Smooth muscle cell (in vitro differentiated cells): ENCODE measurements around the gene LRRFIP2. TPM values are rescaled to one million over a fixed set of nuclear protein-coding genes. Genes with fewer than 3 reads are reported as not detected.

Source experiments
- DNase-seq: peaks from one replicate; lab custom pipeline; 2025; ENCODE audit not compliant: unreplicated experiment; lab: John Stamatoyannopoulos, UW
- H2AFZ ChIP-seq: fragments of 200-600 bp; sonication (generic); 2 replicates; pipeline ENCODE4 v1.6.0; 2016; ENCODE audit warnings: antibody characterized with exemption, low read depth, mild to moderate bottlenecking
- H3F3A ChIP-seq: fragments of 200-600 bp; sonication (generic); 2 replicates; pipeline ENCODE4 v1.6.0; 2017; ENCODE audit warnings: antibody characterized with exemption, low read depth
- H3K27ac ChIP-seq: fragments of 200-600 bp; sonication (generic); 2 replicates; pipeline ENCODE4 v1.5.1; 2016; ENCODE audit warnings: low read depth, mild to moderate bottlenecking
- H3K27me3 ChIP-seq: fragments of 200-600 bp; sonication (generic); 2 replicates; pipeline ENCODE4 v1.6.1; 2016; ENCODE audit warnings: low read depth, mild to moderate bottlenecking
- H3K36me3 ChIP-seq: fragments of 200-600 bp; sonication (generic); 2 replicates; pipeline ENCODE4 v1.5.1; 2016; ENCODE audit warnings: low read depth
- H3K4me1 ChIP-seq: fragments of 200-600 bp; sonication (generic); 2 replicates; pipeline ENCODE4 v1.5.1; 2016; ENCODE audit warnings: low read depth
- H3K4me2 ChIP-seq: fragments of 200-600 bp; sonication (generic); 2 replicates; pipeline ENCODE4 v1.6.0; 2016; ENCODE audit warnings: mild to moderate bottlenecking
- H3K4me3 ChIP-seq: fragments of 200-600 bp; sonication (generic); 2 replicates; pipeline ENCODE4 v1.5.1; 2016; ENCODE audit warnings: mild to moderate bottlenecking
- H3K79me2 ChIP-seq: fragments of 200-600 bp; sonication (generic); 2 replicates; pipeline ENCODE4 v1.6.0; 2016; ENCODE audit warnings: low read depth, mild to moderate bottlenecking
- H3K9ac ChIP-seq: fragments of 200-600 bp; sonication (generic); 2 replicates; pipeline ENCODE4 v1.6.0; 2016; ENCODE audit warnings: low read depth
- H3K9me3 ChIP-seq: fragments of 200-600 bp; sonication (generic); replicated peaks from 2 replicates; pipeline ENCODE4 v1.5.1; 2016; ENCODE audit warnings: low read depth
- H4K20me1 ChIP-seq: fragments of 200-600 bp; sonication (generic); 2 replicates; pipeline ENCODE4 v1.6.0; 2016; ENCODE audit warnings: low read depth
- CTCF ChIP-seq: fragments of 200-600 bp; sonication (generic); IDR thresholded peaks from 2 replicates; pipeline ENCODE4 v1.5.1; 2017; ENCODE audit warnings: borderline replicate concordance, mild to moderate bottlenecking, antibody characterized with exemption; ENCODE audit not compliant: insufficient read depth, poor library complexity, severe bottlenecking
- WGBS: methylation state at CpG from one replicate; pipeline ENCODE4 v1.1.7; 2016; ENCODE audit warnings: low lambda C conversion rate; 5-methylcytosine and 5-hydroxymethylcytosine counted together
- polyA plus RNA-seq: library from polyadenylated mRNA; unstranded; fragments of >200 nt; fragmentation: Nextera tagmentation; extraction: Ambion mirVana; gene quantifications from 2 replicates; pipeline ENCODE4 v1.2.1, GENCODE V29; 2016
- total RNA-seq: library from RNA; depleted of rRNA; stranded (reverse); fragments of >200 nt; gene quantifications from 2 replicates; pipeline ENCODE4 v1.2.3, GENCODE V29; 2014

The LRRFIP2 gene
- total and polyA plus RNA-seq, 2 experiments from 2014 or later = 25.6 to 34.6 TPM

GRCh38 chr3:37136067-37136466, 38.3 kb downstream of the LRRFIP2 start:
- no peak for DNase-seq
- Histone ChIP-seq H3K4me1 (peaks cover 20% of the 10 kb centered on the region), H3K9ac (no peak overlapping the region), H3K4me3 (no peak overlapping the region), H3K9me3 (no peaks in the 10 kb centered on the region), H3K36me3 (no peaks in the 10 kb centered on the region), H3K79me2 (peaks cover 7% of the 10 kb centered on the region), H4K20me1 (peaks cover 28% of the 10 kb centered on the region), H3K27ac (no peak overlapping the region), H2AFZ (no peak overlapping the region), H3K27me3 (no peaks in the 10 kb centered on the region), H3F3A (no peaks in the 10 kb centered on the region), H3K4me2 (no peak overlapping the region)
- no peak for TF ChIP-seq CTCF
- 98% methylated on average over 2 of the region's 2 CpGs for WGBS

- Histone ChIP-seq H3K79me2 (peaks cover 7% of the 10 kb centered on the region), H3K27ac (no peak overlapping the region), H3K27me3 (no peaks in the 10 kb centered on the region), H2AFZ (no peak overlapping the region), H3K4me3 (no peak overlapping the region), H3K4me2 (no peak overlapping the region), H3K9ac (no peak overlapping the region), H4K20me1 (peaks cover 32% of the 10 kb centered on the region), H3K36me3 (no peaks in the 10 kb centered on the region), H3K9me3 (no peaks in the 10 kb centered on the region), H3F3A (no peaks in the 10 kb centered on the region), H3K4me1 (peaks cover 20% of the 10 kb centered on the region)
- DNase-seq = no peak
- WGBS = 100% methylated on average over 1 of the region's 1 CpG
- TF ChIP-seq CTCF = no peak
Measured at GRCh38 chr3:37135561-37135960, 38.8 kb downstream of the LRRFIP2 start.

- H3K9ac ChIP-seq = no peak overlapping the region
- TF ChIP-seq CTCF = no peak
- peaks cover 13% of the 10 kb centered on the region for H3K79me2 ChIP-seq
- H3K27me3 ChIP-seq = no peaks in the 10 kb centered on the region
- H3K36me3 ChIP-seq = no peaks in the 10 kb centered on the region
- H3F3A ChIP-seq = no peaks in the 10 kb centered on the region
- WGBS = 83% methylated on average over 1 of the region's 1 CpG
- H2AFZ ChIP-seq = no peak overlapping the region
- peaks cover 20% of the 10 kb centered on the region for H3K4me1 ChIP-seq
- peaks cover 32% of the 10 kb centered on the region for H4K20me1 ChIP-seq
- peak overlapping the region; percentile 44 for H3K4me2 ChIP-seq
- no peaks in the 10 kb centered on the region for H3K9me3 ChIP-seq
- peak overlapping the region; percentile 49 for H3K27ac ChIP-seq
- H3K4me3 ChIP-seq = no peak overlapping the region
- no peak for DNase-seq
Measured at GRCh38 chr3:37132334-37132733, 42.0 kb downstream of the LRRFIP2 start.

GRCh38 chr3:37131860-37132144, 42.6 kb downstream of the LRRFIP2 start:
- H3K27ac ChIP-seq = peak overlapping the region; percentile 17
- peaks cover 13% of the 10 kb centered on the region for H3K79me2 ChIP-seq
- H3K9ac ChIP-seq = no peak overlapping the region

More at GRCh38 chr3:37131860-37132144, 42.6 kb downstream of the LRRFIP2 start:
- Histone ChIP-seq H3K4me1 (peaks cover 20% of the 10 kb centered on the region), H3K9me3 (no peaks in the 10 kb centered on the region), H3K36me3 (no peaks in the 10 kb centered on the region), H3K4me2 (peak overlapping the region; percentile 44), H3K4me3 (no peak overlapping the region), H4K20me1 (peaks cover 32% of the 10 kb centered on the region), H2AFZ (no peak overlapping the region), H3F3A (no peaks in the 10 kb centered on the region), H3K27me3 (no peaks in the 10 kb centered on the region)
- 46% methylated on average over 2 of the region's 2 CpGs for WGBS
- no peak for DNase-seq
- TF ChIP-seq CTCF = no peak
